SK-N-SH (cell line): Measurements from ENCODE around the gene FLRT2.

Experiments
- ELF1 ChIP-seq: IDR thresholded peaks from 2 replicates; pipeline ENCODE4 v1.4.0; 2012
- FOXM1 ChIP-seq: IDR thresholded peaks from 2 replicates; pipeline ENCODE4 v1.4.0; 2012; ENCODE audit warnings: low read depth, mild to moderate bottlenecking
- MEF2A ChIP-seq: IDR thresholded peaks from 2 replicates; pipeline ENCODE4 v1.4.0; 2012; ENCODE audit warnings: low read depth, borderline replicate concordance
- MXI1 ChIP-seq: IDR thresholded peaks from 2 replicates; pipeline ENCODE4 v1.6.1; 2012; ENCODE audit warnings: mild to moderate bottlenecking, low read depth, low read length, improper control_type of control experiment
- NRF1 ChIP-seq: IDR thresholded peaks from 2 replicates; pipeline ENCODE4 v1.6.1; 2012; ENCODE audit warnings: low read depth, mild to moderate bottlenecking, low read length
- POLR2AphosphoS5 ChIP-seq: IDR thresholded peaks from 2 replicates; pipeline ENCODE4 v1.6.1; 2012; ENCODE audit warnings: low read depth, low read length
- RAD21 ChIP-seq: IDR thresholded peaks from 2 replicates; pipeline ENCODE4 v1.6.1; 2012; ENCODE audit warnings: mild to moderate bottlenecking, low read length
- RXRA ChIP-seq: IDR thresholded peaks from 2 replicates; pipeline ENCODE4 v1.4.0; 2012; ENCODE audit warnings: low read depth, mild to moderate bottlenecking, borderline replicate concordance
- TAF1 ChIP-seq: IDR thresholded peaks from 2 replicates; pipeline ENCODE4 v1.6.1; 2012; ENCODE audit warnings: low read depth, mild to moderate bottlenecking, low read length, moderate library complexity, borderline replicate concordance
- TF ChIP-seq, protein P1 (sequence below): fragments of 200-600 bp; sonication (generic); IDR thresholded peaks from 2 replicates; pipeline ENCODE4 v1.6.1; 2017; ENCODE audit warnings: antibody characterized with exemption, mild to moderate bottlenecking, moderate library complexity
- TF ChIP-seq, protein P2 (sequence below): IDR thresholded peaks from 2 replicates; pipeline ENCODE4 v1.4.0; 2012; ENCODE audit warnings: low read depth, borderline replicate concordance
- TF ChIP-seq, protein P3 (sequence below): IDR thresholded peaks from 2 replicates; pipeline ENCODE4 v1.4.0; 2012; ENCODE audit warnings: low read depth
- TF ChIP-seq, protein P4 (sequence below): IDR thresholded peaks from 2 replicates; pipeline ENCODE4; 2012

DNA sequence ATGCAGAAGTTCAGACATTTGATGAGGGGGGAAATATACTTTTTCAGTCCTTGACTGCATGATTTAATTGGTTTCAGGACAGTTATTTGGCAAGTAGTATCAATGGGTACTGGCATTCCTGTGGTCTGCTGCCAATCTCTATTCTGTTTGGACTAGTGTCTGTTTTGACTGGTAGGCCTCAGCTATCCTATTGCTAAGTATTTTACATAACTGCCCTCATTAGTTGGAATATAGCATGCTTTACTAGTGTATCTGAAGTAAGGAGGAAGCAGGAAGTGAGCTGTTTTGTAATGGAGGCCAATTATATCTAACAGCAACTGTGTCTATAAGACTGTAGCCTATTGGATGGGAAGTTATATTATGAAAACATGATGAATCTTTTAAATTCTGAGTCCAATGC lies 104.3 kb downstream of the FLRT2 start:
- no peak for TF ChIP-seq NRF1
- TF ChIP-seq, protein P1, sequence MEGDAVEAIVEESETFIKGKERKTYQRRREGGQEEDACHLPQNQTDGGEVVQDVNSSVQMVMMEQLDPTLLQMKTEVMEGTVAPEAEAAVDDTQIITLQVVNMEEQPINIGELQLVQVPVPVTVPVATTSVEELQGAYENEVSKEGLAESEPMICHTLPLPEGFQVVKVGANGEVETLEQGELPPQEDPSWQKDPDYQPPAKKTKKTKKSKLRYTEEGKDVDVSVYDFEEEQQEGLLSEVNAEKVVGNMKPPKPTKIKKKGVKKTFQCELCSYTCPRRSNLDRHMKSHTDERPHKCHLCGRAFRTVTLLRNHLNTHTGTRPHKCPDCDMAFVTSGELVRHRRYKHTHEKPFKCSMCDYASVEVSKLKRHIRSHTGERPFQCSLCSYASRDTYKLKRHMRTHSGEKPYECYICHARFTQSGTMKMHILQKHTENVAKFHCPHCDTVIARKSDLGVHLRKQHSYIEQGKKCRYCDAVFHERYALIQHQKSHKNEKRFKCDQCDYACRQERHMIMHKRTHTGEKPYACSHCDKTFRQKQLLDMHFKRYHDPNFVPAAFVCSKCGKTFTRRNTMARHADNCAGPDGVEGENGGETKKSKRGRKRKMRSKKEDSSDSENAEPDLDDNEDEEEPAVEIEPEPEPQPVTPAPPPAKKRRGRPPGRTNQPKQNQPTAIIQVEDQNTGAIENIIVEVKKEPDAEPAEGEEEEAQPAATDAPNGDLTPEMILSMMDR: no peak
- TF ChIP-seq RXRA: no peak
- TF ChIP-seq RAD21: no peak
- TF ChIP-seq, protein P2, sequence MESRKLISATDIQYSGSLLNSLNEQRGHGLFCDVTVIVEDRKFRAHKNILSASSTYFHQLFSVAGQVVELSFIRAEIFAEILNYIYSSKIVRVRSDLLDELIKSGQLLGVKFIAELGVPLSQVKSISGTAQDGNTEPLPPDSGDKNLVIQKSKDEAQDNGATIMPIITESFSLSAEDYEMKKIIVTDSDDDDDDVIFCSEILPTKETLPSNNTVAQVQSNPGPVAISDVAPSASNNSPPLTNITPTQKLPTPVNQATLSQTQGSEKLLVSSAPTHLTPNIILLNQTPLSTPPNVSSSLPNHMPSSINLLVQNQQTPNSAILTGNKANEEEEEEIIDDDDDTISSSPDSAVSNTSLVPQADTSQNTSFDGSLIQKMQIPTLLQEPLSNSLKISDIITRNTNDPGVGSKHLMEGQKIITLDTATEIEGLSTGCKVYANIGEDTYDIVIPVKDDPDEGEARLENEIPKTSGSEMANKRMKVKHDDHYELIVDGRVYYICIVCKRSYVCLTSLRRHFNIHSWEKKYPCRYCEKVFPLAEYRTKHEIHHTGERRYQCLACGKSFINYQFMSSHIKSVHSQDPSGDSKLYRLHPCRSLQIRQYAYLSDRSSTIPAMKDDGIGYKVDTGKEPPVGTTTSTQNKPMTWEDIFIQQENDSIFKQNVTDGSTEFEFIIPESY: no peak
- TF ChIP-seq, protein P3, sequence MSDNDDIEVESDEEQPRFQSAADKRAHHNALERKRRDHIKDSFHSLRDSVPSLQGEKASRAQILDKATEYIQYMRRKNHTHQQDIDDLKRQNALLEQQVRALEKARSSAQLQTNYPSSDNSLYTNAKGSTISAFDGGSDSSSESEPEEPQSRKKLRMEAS: no peak
- TF ChIP-seq MXI1: no peak
- no peak for TF ChIP-seq POLR2AphosphoS5
- TF ChIP-seq, protein P4, sequence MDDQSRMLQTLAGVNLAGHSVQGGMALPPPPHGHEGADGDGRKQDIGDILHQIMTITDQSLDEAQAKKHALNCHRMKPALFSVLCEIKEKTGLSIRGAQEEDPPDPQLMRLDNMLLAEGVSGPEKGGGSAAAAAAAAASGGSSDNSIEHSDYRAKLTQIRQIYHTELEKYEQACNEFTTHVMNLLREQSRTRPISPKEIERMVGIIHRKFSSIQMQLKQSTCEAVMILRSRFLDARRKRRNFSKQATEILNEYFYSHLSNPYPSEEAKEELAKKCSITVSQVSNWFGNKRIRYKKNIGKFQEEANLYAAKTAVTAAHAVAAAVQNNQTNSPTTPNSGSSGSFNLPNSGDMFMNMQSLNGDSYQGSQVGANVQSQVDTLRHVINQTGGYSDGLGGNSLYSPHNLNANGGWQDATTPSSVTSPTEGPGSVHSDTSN: 0 out of 2 replicates have a peak, but pooled peaks have one; percentile 28
- no peak for TF ChIP-seq FOXM1
- no peak for TF ChIP-seq TAF1
- TF ChIP-seq MEF2A: no peak
- no peak for TF ChIP-seq ELF1
